NOMO-1 treated with dmso at 0.1 percent for 144 hours (cell line): ENCODE results near the gene SLC15A4.
"Not testable (repeated sequence)": the region's sequence is repeated elsewhere in the genome, so short reads cannot be mapped to it uniquely, and the experiment has no call there.

Experiments used
- DNase-seq: peaks from one replicate; lab custom pipeline; 2025; ENCODE audit not compliant: unreplicated experiment; lab: John Stamatoyannopoulos, UW

The SLC15A4 gene

GRCh38 chr12:128844031-128844635 lies 20.4 kb upstream of the SLC15A4 start:
- peak; percentile 66 for DNase-seq

DNA sequence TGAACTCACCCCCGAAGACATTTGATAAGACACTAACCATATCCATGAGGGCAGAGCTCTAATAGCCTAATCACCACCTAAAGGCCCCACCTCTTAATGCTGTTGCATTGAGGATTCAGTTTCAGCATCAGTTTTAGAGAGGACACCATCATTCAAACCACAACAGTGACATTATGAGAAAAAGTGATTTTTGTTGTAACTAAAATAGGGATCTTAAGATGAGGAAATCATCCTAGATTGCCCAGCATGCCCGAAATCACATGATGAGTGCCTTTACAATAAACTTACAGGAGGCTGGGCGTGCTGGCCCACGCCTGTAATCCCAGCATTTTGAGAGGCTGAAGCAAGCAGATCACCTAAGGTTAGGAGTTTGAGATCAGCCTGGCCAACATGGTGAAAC lies 19.8 kb upstream of the SLC15A4 start:
- peak; percentile 21 for DNase-seq

DNA sequence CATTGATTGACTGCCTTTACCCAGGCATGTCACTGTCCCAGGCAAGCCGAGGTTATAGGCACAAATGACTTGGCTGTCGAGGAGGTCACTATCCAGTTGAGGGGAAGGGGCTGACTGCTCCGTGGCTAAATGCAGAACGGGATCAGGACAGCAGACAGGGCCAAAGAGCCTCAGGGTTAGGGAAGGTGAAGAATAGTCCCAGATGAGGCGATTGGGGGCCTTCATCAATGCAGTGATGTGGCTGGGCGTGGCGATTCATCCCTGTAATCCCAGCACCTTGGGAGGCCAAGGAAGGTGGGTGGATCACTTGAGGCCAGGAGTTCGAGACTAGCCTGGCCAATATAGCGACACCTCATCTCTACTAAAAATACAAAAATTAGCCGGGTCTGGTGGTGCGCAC lies 18.8 kb upstream of the SLC15A4 start:
- DNase-seq: no peak

- DNase-seq: no peak
Measured at GRCh38 chr12:128840862-128841468, 17.2 kb upstream of the SLC15A4 start.

DNA sequence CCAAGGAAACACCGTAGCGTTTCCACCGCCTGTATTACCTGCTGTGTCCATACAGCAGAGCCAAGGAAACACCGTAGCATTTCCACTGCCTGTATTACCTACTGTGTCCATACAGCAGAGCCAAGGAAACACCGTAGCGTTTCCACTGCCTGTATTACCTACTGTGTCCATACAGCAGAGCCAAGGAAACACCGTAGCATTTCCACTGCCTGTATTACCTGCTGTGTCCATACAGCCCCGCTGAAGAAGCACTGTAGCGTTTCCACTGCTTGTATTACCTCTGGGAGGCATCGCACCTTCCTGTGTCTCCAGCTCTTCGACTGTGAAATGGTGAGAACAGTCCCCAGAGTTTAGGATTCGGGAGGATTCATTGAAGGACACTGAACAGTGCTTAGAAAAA lies 16.1 kb upstream of the SLC15A4 start:
- not testable (repeated sequence) for DNase-seq

GRCh38 chr12:128833418-128833817 lies 9.7 kb upstream of the SLC15A4 start:
- DNase-seq: no peak

GRCh38 chr12:128830505-128830893 lies 6.7 kb upstream of the SLC15A4 start:
- peak; percentile 87 for DNase-seq

- peak; percentile 96 for DNase-seq
Measured at GRCh38 chr12:128829861-128830504, 6.2 kb upstream of the SLC15A4 start.

DNA sequence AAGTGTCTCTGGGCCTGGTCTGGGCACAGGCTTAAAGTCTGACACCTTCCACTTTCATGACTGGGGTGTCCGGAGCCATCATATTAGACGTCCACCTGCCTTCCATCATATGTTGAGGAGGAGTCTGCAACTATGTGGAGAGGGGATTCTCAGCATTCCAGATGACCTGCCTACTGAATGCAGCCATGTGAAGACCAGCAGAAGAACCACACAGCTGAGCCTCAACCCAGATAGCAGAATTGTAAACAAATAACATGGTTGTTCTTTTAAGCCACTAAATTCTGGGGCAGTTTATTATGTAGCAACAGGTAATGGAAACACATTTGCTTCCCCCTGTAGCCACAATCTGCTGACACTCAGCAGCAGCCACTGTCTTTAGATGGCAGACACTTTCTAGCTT lies 4.0 kb upstream of the SLC15A4 start:
- DNase-seq: no peak

DNA sequence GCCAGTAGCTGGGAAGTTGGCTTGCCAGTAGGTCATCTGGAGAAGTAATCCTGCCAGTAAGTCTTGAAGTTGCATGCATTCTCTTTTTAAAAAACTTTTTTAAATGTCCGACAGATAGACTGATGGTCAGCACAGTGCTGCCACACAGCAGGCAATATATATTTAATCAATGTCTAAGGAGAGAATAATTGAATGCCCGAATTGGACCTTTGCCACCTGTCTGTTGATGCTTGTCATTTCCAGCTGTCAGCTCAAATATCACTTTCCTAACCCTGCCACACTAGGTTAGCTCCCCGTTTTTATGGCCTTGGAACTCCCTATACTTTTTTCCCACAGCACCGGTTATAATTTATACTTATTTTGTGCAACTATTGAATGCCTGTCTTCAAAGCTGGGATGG lies 2.1 kb upstream of the SLC15A4 start:
- DNase-seq: no peak

- DNase-seq: no peak
Measured at GRCh38 chr12:128823216-128823915, 392 bp downstream of the SLC15A4 start.

- peak; percentile 75 for DNase-seq
Measured at GRCh38 chr12:128820723-128821432, 2.9 kb downstream of the SLC15A4 start.

DNA sequence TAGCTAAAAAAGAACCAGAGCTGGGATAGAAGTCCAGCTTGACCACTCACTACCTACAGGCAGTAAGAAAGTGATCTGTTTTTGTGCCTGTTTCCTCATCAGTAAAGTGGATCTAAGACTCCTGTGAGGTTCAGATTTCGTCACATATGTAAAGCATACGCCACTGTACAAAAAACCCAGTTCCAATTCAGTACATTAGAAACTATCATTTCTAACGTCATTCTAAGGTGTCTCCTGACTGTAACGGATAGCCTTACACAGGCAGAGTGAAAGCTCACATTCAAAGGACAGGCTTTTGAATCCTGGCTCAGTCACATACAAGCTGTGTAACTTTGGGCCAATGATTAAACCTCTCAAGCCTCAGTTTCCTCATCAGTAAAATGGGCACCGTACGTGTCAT lies 3.5 kb downstream of the SLC15A4 start:
- no peak for DNase-seq

- no peak for DNase-seq
Measured at GRCh38 chr12:128819293-128820144, 4.2 kb downstream of the SLC15A4 start.

DNA sequence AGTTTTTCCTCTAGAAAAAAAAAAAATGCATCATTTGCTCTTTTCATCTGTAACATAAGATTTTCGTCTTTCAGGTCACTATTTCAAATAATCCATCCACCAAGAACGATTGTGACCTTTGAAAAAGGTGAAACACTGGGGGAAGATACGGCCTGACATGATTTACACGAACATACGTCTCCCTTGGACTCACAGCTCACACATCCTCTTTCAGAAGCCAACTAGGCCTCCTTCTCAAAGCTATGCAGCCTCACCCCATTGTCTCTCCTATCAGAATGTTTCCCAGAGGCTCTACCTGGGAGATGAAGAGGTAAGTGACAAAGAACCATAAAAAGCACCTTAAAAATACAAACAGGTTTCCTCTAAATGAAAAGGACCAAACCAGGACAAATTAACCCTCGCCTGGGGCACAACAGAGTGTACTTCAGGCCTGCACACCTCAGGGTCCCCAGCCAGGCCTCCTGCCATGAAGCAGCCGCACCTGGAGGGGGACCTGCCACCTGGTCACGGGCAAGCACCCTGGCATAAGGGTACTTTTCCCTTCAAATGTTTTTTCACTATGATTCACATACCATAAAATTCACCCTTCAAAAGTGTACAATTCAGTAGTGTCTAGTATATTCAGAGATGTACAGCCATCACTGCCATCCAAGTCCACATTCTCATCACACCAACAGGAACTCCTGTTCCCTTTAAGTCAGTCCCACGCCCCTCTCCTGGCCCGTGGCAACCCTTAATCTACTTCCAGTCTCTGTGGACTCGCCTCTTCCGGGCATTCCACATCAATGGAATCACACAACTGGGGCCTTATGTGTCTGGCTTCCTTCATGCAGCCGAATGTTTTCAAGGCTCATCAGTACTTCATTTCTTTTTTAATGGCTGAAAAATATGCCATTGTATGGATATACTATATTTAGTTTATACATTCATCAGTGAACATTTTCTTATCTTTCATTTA lies 5.4 kb downstream of the SLC15A4 start:
- DNase-seq: peak; percentile 25

DNA sequence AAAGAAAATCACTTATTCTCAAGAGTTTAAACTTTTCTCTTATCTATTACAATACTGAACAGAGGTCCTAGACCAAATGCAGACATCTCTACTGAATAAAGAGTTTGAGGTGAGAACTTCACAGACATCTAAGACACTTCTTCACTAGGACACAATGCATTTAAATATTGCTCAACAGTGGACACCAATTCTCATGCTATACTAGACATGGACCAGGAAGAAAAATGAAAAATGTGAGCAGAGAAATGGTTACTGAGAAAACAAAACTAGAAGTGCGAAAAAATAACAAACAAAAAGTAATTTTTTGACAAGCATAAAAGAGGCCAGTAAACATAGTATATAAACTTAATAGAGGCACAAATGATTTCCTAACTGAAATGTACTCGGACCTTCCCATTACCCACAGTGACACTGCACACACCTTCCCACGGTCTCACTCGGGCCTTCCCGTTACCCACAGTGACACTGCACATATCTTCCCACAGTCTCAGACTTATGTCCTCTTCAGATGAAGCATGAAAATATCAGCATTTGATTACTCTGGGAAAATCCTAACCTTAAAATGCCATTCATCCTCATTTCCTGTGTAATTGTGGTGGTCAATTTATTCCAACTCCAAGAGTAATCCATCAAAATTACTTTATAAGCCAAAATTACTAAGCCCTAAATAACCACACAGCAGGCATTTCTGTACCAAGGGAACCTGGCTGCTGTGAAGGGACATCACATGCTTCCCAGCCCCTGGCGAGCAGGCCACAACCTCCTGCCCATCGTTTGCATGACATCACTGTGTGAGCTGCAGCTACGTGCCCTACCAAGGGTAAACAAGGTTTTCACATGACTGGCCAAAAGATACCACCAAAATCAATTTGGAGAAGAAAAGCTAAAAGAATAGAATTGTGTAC lies 6.4 kb downstream of the SLC15A4 start:
- DNase-seq: no peak

DNA sequence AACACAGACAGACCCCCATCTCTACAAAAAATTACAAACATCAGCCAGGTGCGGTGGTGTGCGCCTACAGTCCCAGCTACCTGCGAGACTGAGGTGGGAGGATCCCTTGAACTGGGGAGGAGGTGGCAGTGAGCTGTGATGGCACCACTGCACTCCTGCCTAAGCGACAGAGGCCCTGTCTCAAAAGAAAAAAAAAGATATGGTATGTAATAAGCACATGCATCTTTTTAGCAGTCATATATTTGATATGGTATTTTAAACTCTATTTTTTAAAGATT lies 7.2 kb downstream of the SLC15A4 start:
- no peak for DNase-seq

DNA sequence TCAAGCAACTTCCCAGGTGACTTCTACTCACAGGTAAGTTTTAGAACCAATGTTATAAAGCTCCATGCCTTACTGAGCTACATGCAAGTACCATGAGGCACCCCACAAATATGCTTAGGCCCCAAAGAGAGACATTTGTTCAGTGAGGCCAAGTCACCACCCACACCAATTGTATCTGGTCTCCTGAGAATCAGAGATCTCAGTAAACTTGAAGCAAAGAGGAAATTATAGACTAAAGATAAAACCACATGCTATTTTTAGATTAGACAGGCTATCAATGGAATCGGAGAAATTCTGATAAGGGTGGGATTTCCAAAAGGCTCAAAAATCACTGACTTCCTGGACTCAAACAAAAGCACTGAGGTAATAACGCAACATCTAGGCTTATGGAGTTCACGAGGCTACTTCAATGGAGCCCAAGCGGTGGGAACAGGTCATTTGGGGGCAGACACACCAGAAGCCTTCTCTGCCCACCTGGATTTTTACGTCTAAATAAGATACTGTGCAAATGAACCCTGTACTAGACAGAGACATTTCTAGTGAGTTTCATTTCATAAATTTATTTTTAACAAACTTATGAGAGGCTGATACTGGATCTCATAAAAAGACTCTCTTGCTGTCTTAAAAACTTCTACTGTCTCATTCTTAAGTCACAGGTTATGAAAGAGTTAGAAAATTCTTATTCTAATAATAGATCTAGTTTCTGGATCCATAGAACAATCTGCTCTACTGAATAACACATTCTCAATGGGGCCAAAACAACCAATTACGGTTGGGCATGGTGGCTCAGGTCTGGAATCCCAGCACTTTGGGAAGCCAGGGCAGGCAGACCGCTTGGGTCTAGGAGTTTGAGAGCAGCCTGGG lies 7.7 kb downstream of the SLC15A4 start:
- no peak for DNase-seq
